ENCODE data around the gene FADS2.
A peak's percentile ranks its signal among the peaks of the same experiment; 100 is the strongest.

FADS2 gene

GRCh38 chr11:61827571-61828378 lies at the start of gene FADS2:
Gene FADS2 (plus strand): TSS chr11:61828300. CDS start chr11:61828391, 91 bp downstream.
- peak; percentile 53 for DNase-seq

- no peak for DNase-seq
These were observed 49.7 kb upstream of the FADS2 start for GRCh38 chr11:61778357-61778886.

- DNase-seq = no peak
These were observed 49.0 kb upstream of the FADS2 start for GRCh38 chr11:61778920-61779650.

GRCh38 chr11:61779666-61780525 lies 48.2 kb upstream of the FADS2 start:
- DNase-seq = no peak

- DNase-seq = no peak
These were observed 47.4 kb upstream of the FADS2 start for GRCh38 chr11:61780581-61781162.

- no peak for DNase-seq
These were observed 46.5 kb upstream of the FADS2 start for GRCh38 chr11:61781585-61781984.

- DNase-seq = no peak
These were observed 45.8 kb upstream of the FADS2 start for GRCh38 chr11:61782299-61782698.

GRCh38 chr11:61782841-61783240 lies 45.3 kb upstream of the FADS2 start:
- no peak for DNase-seq

- no peak for DNase-seq
These were observed 44.2 kb upstream of the FADS2 start for GRCh38 chr11:61783717-61784505.

- no peak for DNase-seq
These were observed 43.6 kb upstream of the FADS2 start for GRCh38 chr11:61784506-61784805.

GRCh38 chr11:61785837-61786402 lies 42.2 kb upstream of the FADS2 start:
- DNase-seq = no peak

GRCh38 chr11:61787928-61788491 lies 40.1 kb upstream of the FADS2 start:
- no peak for DNase-seq

- peak; percentile 25 for DNase-seq
These were observed 36.3 kb upstream of the FADS2 start for GRCh38 chr11:61791737-61792309.

GRCh38 chr11:61792310-61793082 lies 35.6 kb upstream of the FADS2 start, which contains the start of the genes FEN1 and TMEM258:
Gene FEN1 (plus strand): TSS chr11:61792911. CDS start chr11:61795362, 2,451 bp downstream.
Gene TMEM258 (minus strand): TSS chr11:61792599. CDS start chr11:61792558, 41 bp downstream.
- peak; percentile 81 for DNase-seq

GRCh38 chr11:61793083-61793828 lies 34.8 kb upstream of the FADS2 start:
- no peak for DNase-seq

- no peak for DNase-seq
These were observed 34.3 kb upstream of the FADS2 start for GRCh38 chr11:61793829-61794204.

- no peak for DNase-seq
These were observed 33.5 kb upstream of the FADS2 start for GRCh38 chr11:61794579-61794978.

GRCh38 chr11:61795459-61795858 lies 32.6 kb upstream of the FADS2 start:
- no peak for DNase-seq
